Measurements from ENCODE around the gene PML. TPM values are rescaled to one million over a fixed set of nuclear protein-coding genes. Genes with fewer than 3 reads are reported as not detected.

Gene PML
- total RNA-seq, 1 experiment from 2014 or later: 78.6 TPM

Other genes starting within 250 kb of the PML start
- 0.19 and 0.29 TPM in 2 replicates for gene INSYN1, start 241.4 kb upstream of the PML start, total RNA-seq (2014; rRNA removed)
- not detected in 2 replicates for gene TBC1D21, start 121.2 kb upstream of the PML start, total RNA-seq (2014; rRNA removed)
- 503 and 596 TPM in 2 replicates for gene LOXL1, start 68.3 kb upstream of the PML start, total RNA-seq (2014; rRNA removed)
- gene STOML1, start 2.4 kb upstream of the PML start, total RNA-seq (2014; rRNA removed): 28.1 and 29.9 TPM in 2 replicates
- not detected in 2 replicates for gene GOLGA6A, start 87.8 kb downstream of the PML start, total RNA-seq (2014; rRNA removed)
- not detected in 2 replicates for gene ISLR2, start 135.9 kb downstream of the PML start, total RNA-seq (2014; rRNA removed)
- gene ISLR, start 179.0 kb downstream of the PML start, total RNA-seq (2014; rRNA removed): 0.13 and 0.34 TPM in 2 replicates
- gene STRA6, start 208.1 kb downstream of the PML start, total RNA-seq (2014; rRNA removed): 0.06 TPM in 1 of 2 replicates, not detected in the other
- not detected in 2 replicates for gene CCDC33, start 241.6 kb downstream of the PML start, total RNA-seq (2014; rRNA removed)

All from LHCN-M2 (cell line).